Fibroblast of lung (primary cell): Measurements from ENCODE around the gene MMUT. TPM values are rescaled to one million over a fixed set of nuclear protein-coding genes. Genes with fewer than 3 reads are reported as not detected.
"Not testable (repeated sequence)": the region's sequence is repeated elsewhere in the genome, so short reads cannot be mapped to it uniquely, and the experiment has no call there.

Experiments
- DNase-seq, 2 donors: peaks; one replicate each; pipeline versions ENCODE4 v3.0.0 to v3.0.0-alpha.2; 2010; ENCODE audit warnings: low read depth in 2 of 2
- H2AFZ ChIP-seq: 2 replicates; pipeline ENCODE4 v1.5.1; 2012; ENCODE audit warnings: low read length, control low read depth, inconsistent platforms
- H3K27ac ChIP-seq: 2 replicates; pipeline ENCODE4 v1.5.1; 2011; ENCODE audit warnings: low read length, control low read depth; ENCODE audit not compliant: insufficient read depth
- H3K27me3 ChIP-seq: 2 replicates; pipeline ENCODE4 v1.5.1; 2011; ENCODE audit warnings: mild to moderate bottlenecking, low read length; ENCODE audit not compliant: control insufficient read depth, insufficient read depth
- H3K36me3 ChIP-seq: 2 replicates; pipeline ENCODE4 v1.5.1; 2011; ENCODE audit warnings: low read length; ENCODE audit not compliant: control insufficient read depth, insufficient read depth
- H3K4me1 ChIP-seq: 2 replicates; pipeline ENCODE4 v1.5.1; 2011; ENCODE audit warnings: low read length; ENCODE audit not compliant: control insufficient read depth, insufficient read depth; ENCODE audit errors: extremely low read depth
- H3K4me2 ChIP-seq: 2 replicates; pipeline ENCODE4 v1.5.1; 2011; ENCODE audit warnings: low read length, control low read depth; ENCODE audit not compliant: insufficient read depth; ENCODE audit errors: extremely low read depth
- H3K4me3 ChIP-seq, 4 experiments: fragments of 200-600 bp in 1 of 4; sonication (generic) in 1 of 4; replicated peaks in 1 of 4; 2 replicates each; pipeline ENCODE4 v1.5.1; 2011 to 2016; ENCODE audit warnings: low read length in 4 of 4, low read depth in 3 of 4, mild to moderate bottlenecking in 3 of 4, control low read depth in 2 of 4, inconsistent platforms in 1 of 4, mixed read lengths in 1 of 4; ENCODE audit not compliant: insufficient read depth in 1 of 4; ENCODE audit errors: control extremely low read depth in 1 of 4
- H3K79me2 ChIP-seq: 2 replicates; pipeline ENCODE4 v1.5.1; 2012; ENCODE audit warnings: mild to moderate bottlenecking, low read length, inconsistent platforms; ENCODE audit not compliant: control insufficient read depth, insufficient read depth
- H3K9ac ChIP-seq: 2 replicates; pipeline ENCODE4 v1.5.1; 2011; ENCODE audit warnings: mild to moderate bottlenecking, low read length, control low read depth; ENCODE audit not compliant: insufficient read depth
- H3K9me3 ChIP-seq: 2 replicates; pipeline ENCODE4 v1.5.1; 2012; ENCODE audit warnings: low read depth, low read length; ENCODE audit not compliant: control insufficient read depth, insufficient read depth
- H4K20me1 ChIP-seq: 2 replicates; pipeline ENCODE4 v1.5.1; 2011; ENCODE audit warnings: low read length; ENCODE audit not compliant: control insufficient read depth, insufficient read depth; ENCODE audit errors: extremely low read depth
- CTCF ChIP-seq, 2 donors: IDR thresholded peaks in 1 of 2; conservative IDR thresholded peaks in 1 of 2; 1 replicate in 1 of 2; 2 replicates in 1 of 2; pipeline ENCODE4 v1.5.1; 2011 to 2012; ENCODE audit warnings: low read length in 2 of 2, control low read depth in 1 of 2, inconsistent platforms in 1 of 2, low read depth in 1 of 2, mild to moderate bottlenecking in 1 of 2
- EZH2 ChIP-seq: IDR thresholded peaks from 2 replicates; pipeline ENCODE4 v1.5.1; 2012; ENCODE audit warnings: low read length, control low read depth, mild to moderate bottlenecking; ENCODE audit errors: missing control alignments
- polyA plus RNA-seq, 2 donors: library from polyadenylated mRNA; depleted of rRNA in 1 of 2; stranded (reverse) in 1 of 2; unstranded in 1 of 2; fragments of >200 nt; gene quantifications; 2 replicates each; pipeline ENCODE4 v1.2.1, GENCODE V29; 2011 to 2012; ENCODE audit warnings: missing spikeins in 1 of 2
- total RNA-seq: library from RNA; depleted of rRNA; stranded (reverse); fragments of >200 nt; gene quantifications from 2 replicates; pipeline ENCODE4 v1.2.1, GENCODE V29; 2014

MMUT gene
- total and polyA plus RNA-seq, 2 donors (not counting 1 experiment from before 2014, with no cell fraction given), result 20.8 to 28.0 TPM

DNA sequence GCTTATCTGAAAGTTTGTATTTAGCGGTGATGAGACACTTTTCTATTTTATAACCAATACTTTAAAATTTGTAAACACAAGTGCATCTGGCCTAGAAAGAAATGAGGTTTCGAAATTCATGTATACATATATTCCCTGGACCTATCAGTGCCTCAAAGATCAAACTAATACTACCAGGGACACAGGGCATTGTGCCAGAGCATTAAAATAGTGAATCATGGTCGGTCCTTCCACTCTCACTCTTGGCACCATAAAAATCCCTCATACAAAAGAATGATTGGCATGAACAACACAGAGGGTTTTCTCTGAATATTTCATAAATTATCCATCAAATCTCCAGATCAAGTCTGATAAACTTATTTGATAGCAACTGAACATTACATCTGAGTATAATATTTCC is 62.0 kb downstream of the MMUT start:
- H3K36me3 ChIP-seq, result no peaks in the 10 kb centered on the region
- TF ChIP-seq EZH2 (no peak), CTCF (conservative IDR thresholded peaks at IDR 0.05 in 1 of 2, IDR thresholded peaks at IDR 0.05 in 1 of 2; ENCODE audit: low read depth in 1 of 2, low read length in 2 of 2) (no peak)
- DNase-seq, result peak in 1 of 2 donors; percentile 9
- no peaks in the 10 kb centered on the region for H3K9me3 ChIP-seq
- H3K4me1 ChIP-seq, result no peaks in the 10 kb centered on the region
- H3K79me2 ChIP-seq, result no peaks in the 10 kb centered on the region
- H3K27ac ChIP-seq, result no peak overlapping the region
- no peak overlapping the region for H3K4me2 ChIP-seq
- H4K20me1 ChIP-seq, result no peaks in the 10 kb centered on the region
- no peaks in the 10 kb centered on the region for H3K27me3 ChIP-seq
- H3K4me3 ChIP-seq, result no peak overlapping the region
- H3K9ac ChIP-seq, result no peak overlapping the region
- no peak overlapping the region for H2AFZ ChIP-seq

- not testable (repeated sequence) for H3K9me3 ChIP-seq, H3K27ac ChIP-seq, H4K20me1 ChIP-seq, DNase-seq, H3K4me2 ChIP-seq, H3K9ac ChIP-seq, H3K79me2 ChIP-seq, H3K4me1 ChIP-seq, H2AFZ ChIP-seq, H3K27me3 ChIP-seq, H3K36me3 ChIP-seq, H3K4me3 ChIP-seq
These were observed 76.2 kb downstream of the MMUT start for GRCh38 chr6:49386667-49387508.

GRCh38 chr6:49384904-49385303 is 78.1 kb downstream of the MMUT start:
- no peaks in the 10 kb centered on the region for H3K79me2 ChIP-seq
- H3K4me3 ChIP-seq, result no peak overlapping the region
- no peak overlapping the region for H3K4me2 ChIP-seq
- no peaks in the 10 kb centered on the region for H3K27me3 ChIP-seq
- no peak for TF ChIP-seq EZH2
- TF ChIP-seq CTCF (conservative IDR thresholded peaks at IDR 0.05 in 1 of 2, IDR thresholded peaks at IDR 0.05 in 1 of 2; ENCODE audit: low read depth in 1 of 2, low read length in 2 of 2), result no peak
- no peaks in the 10 kb centered on the region for H3K9me3 ChIP-seq
- DNase-seq, result peak in 1 of 2 donors; percentile 21
- H3K36me3 ChIP-seq, result no peaks in the 10 kb centered on the region
- no peaks in the 10 kb centered on the region for H4K20me1 ChIP-seq
- no peaks in the 10 kb centered on the region for H3K4me1 ChIP-seq
- no peak overlapping the region for H2AFZ ChIP-seq
- H3K9ac ChIP-seq, result no peak overlapping the region
- no peak overlapping the region for H3K27ac ChIP-seq

Other genes with a start within 250 kb of the MMUT start
- gene CENPQ, start 117 bp upstream of the MMUT start, total RNA-seq, result 4.6 and 5.3 TPM in 2 replicates
- gene CENPQ, start 117 bp upstream of the MMUT start, polyA plus RNA-seq, result 7.3 and 12.0 TPM in 2 replicates
- not detected in 2 replicates for gene GLYATL3, start 36.7 kb upstream of the MMUT start, total RNA-seq
- not detected in 2 replicates for gene GLYATL3, start 36.7 kb upstream of the MMUT start, polyA plus RNA-seq
- 0.33 and 0.77 TPM in 2 replicates for gene C6orf141, start 87.4 kb upstream of the MMUT start, total RNA-seq
- gene C6orf141, start 87.4 kb upstream of the MMUT start, polyA plus RNA-seq, result 0.06 and 1.0 TPM in 2 replicates
- gene RHAG, start 173.6 kb upstream of the MMUT start, total RNA-seq, result not detected in 2 replicates
- gene RHAG, start 173.6 kb upstream of the MMUT start, polyA plus RNA-seq, result 0.06 TPM in 1 of 2 replicates, not detected in the other